Fibroblast of skin of scalp (primary cell): ENCODE results near the gene ECE2.
"Not testable (repeated sequence)": the region's sequence is repeated elsewhere in the genome, so short reads cannot be mapped to it uniquely, and the experiment has no call there.

Experiments
- DNase-seq: peaks from one replicate; pipeline ENCODE4 v3.0.0-alpha.2; 2013

The ECE2 gene

GRCh38 chr3:184337399-184337714, 61.5 kb downstream of the ECE2 start, which contains the start of gene FAM131A:
TSS of gene FAM131A (plus strand) at chr3:184337600. CDS start at chr3:184337631, 31 bp downstream.
- DNase-seq = peak; percentile 24

- DNase-seq = no peak
Observed at GRCh38 chr3:184337981-184338380, 62.2 kb downstream of the ECE2 start.

DNA sequence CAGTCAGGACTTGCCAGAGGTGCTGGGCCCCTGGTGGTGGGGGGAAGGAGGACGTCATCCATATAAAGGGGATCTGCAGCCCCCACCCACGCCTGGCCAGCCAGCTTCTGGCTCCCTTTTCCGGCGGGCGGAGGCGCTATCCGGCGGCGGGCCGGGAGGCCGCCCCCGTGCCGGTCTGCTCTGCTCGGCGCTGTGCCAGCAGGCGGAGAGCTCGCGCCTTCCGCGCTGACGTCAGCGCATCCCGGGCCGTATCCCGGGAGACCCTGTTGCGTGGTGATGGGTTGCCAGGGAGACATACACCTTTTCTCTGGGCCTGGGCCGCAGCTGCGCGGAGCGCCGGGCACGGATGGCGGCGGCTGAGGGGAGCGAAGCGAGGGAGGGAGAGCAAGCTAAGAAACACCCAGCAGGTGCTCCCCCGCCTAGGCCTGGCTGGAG, 62.7 kb downstream of the ECE2 start:
- DNase-seq = peak; percentile 61

DNA sequence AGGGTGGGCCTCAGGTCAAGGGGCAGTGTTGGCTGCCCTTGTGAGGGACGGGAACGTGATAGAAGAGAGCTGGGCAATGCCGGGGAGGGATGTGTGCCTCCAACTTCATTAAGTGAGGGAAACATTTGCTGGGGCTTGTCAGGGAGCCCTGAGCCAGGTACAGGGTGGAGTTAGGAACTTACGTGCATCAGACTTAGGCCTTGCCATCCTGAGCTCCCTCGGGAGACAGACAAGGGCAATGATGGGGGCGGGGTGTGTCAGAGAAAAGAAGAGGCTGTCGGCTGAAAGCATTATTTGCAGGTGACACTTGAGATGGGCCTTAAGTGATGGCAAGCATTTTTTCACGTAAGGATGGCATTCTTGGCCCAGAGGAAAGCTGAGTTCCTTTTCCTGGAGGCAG, 63.2 kb downstream of the ECE2 start:
- DNase-seq = no peak

GRCh38 chr3:184339451-184340135, 63.8 kb downstream of the ECE2 start:
- not testable (repeated sequence) for DNase-seq

DNA sequence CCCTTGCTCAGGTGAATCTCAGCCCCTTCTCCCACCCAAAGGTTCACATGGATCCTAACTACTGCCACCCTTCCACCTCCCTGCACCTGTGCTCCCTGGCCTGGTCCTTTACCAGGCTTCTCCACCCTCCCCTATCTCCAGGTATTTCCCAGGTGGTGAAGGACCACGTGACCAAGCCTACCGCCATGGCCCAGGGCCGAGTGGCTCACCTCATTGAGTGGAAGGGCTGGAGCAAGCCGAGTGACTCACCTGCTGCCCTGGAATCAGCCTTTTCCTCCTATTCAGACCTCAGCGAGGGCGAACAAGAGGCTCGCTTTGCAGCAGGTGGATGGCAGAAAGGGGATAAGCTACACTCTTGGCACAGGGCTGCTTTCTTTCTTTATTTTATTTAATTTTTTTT, 66.1 kb downstream of the ECE2 start:
- no peak for DNase-seq
